NCI-H345 treated with DMSO at 0.1 percent for 48 hours (cell line): ENCODE measurements around the gene PGLYRP2.
"Not testable (repeated sequence)": the region's sequence is repeated elsewhere in the genome, so short reads cannot be mapped to it uniquely, and the experiment has no call there.

Source experiments
- DNase-seq: peaks from one replicate; lab custom pipeline; 2025; ENCODE audit not compliant: unreplicated experiment; lab: John Stamatoyannopoulos, UW

The PGLYRP2 gene

GRCh38 chr19:15479391-15480345 lies at the start of gene PGLYRP2:
TSS of gene PGLYRP2 (minus strand) at chr19:15479501. CDS start at chr19:15479371, 130 bp downstream.
- no peak for DNase-seq

- no peak for DNase-seq
These were observed 48.4 kb upstream of the PGLYRP2 start for GRCh38 chr19:15527705-15528104.

- DNase-seq = no peak
These were observed 47.1 kb upstream of the PGLYRP2 start for GRCh38 chr19:15526408-15526807.

GRCh38 chr19:15525291-15525690 lies 46.0 kb upstream of the PGLYRP2 start:
- DNase-seq = no peak

GRCh38 chr19:15524781-15525180 lies 45.5 kb upstream of the PGLYRP2 start:
- DNase-seq = no peak

- DNase-seq = no peak
These were observed 40.2 kb upstream of the PGLYRP2 start for GRCh38 chr19:15519433-15519976.

GRCh38 chr19:15517778-15518177 lies 38.5 kb upstream of the PGLYRP2 start:
- no peak for DNase-seq

GRCh38 chr19:15516363-15516762 lies 37.1 kb upstream of the PGLYRP2 start:
- no peak for DNase-seq

GRCh38 chr19:15515227-15515625 lies 35.9 kb upstream of the PGLYRP2 start:
- DNase-seq = not testable (repeated sequence)

GRCh38 chr19:15511671-15512424 lies 32.5 kb upstream of the PGLYRP2 start:
- no peak for DNase-seq

- DNase-seq = no peak
These were observed 28.9 kb upstream of the PGLYRP2 start, which contains the start of gene CYP4F22 for GRCh38 chr19:15508035-15508710. TSS of gene CYP4F22 (plus strand) at chr19:15508525. CDS start at chr19:15525337, 16,812 bp downstream.

GRCh38 chr19:15507068-15508034 lies 28.1 kb upstream of the PGLYRP2 start:
- no peak for DNase-seq

- no peak for DNase-seq
These were observed 26.8 kb upstream of the PGLYRP2 start for GRCh38 chr19:15506074-15506571.

GRCh38 chr19:15502264-15502663 lies 23.0 kb upstream of the PGLYRP2 start:
- DNase-seq = no peak

- DNase-seq = no peak
These were observed 22.3 kb upstream of the PGLYRP2 start for GRCh38 chr19:15501596-15501995.

- no peak for DNase-seq
These were observed 19.6 kb upstream of the PGLYRP2 start for GRCh38 chr19:15498910-15499309.

GRCh38 chr19:15498156-15498858 lies 19.0 kb upstream of the PGLYRP2 start:
- no peak for DNase-seq

- no peak for DNase-seq
These were observed 15.8 kb upstream of the PGLYRP2 start for GRCh38 chr19:15495151-15495550.
